ENCODE data around the gene ANGPTL4.
"Not testable (repeated sequence)": the region's sequence is repeated elsewhere in the genome, so short reads cannot be mapped to it uniquely, and the experiment has no call there.

Gene ANGPTL4

DNA sequence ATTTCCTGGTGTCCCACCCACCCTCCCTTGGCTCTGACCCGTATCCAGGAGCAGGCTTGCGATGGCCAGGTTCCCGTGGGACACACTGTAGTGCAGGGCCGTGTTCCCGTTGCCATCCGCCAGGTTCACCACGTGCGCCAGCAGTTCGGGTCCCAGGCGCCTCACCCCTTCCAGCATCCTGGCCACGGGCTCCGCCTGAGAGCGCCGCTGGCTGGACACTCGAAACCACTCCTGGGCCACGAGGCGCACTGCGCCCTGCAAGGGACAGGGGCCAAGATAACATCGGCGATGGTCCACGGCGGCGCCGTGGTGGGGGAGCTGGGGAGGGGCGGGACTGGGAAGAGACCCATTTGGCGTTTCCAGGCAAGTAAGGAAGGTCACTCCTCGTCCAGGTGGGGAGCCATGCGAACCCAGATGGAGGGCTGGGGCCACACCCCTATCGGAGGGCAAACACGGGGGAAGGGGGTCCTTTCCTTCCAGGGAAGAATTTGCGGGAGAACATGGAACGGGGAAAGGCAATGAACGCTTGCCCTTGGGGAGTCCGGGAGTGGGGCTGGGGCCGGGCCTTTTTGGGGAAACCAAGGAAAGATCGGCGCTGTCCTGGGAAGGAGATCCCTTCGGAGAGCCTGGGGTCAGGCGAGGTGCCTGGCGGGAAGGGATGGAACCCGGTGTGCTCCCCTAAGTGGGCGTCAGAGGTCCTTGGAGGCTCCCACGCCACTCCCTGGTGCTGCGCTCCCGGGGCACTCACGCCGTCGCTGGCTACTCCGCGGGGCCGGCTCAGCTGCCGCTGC is 30.8 kb upstream of the ANGPTL4 start:
- intact Hi-C loops (cut with DNase I): no loop called here
- no peak for DNase-seq

DNA sequence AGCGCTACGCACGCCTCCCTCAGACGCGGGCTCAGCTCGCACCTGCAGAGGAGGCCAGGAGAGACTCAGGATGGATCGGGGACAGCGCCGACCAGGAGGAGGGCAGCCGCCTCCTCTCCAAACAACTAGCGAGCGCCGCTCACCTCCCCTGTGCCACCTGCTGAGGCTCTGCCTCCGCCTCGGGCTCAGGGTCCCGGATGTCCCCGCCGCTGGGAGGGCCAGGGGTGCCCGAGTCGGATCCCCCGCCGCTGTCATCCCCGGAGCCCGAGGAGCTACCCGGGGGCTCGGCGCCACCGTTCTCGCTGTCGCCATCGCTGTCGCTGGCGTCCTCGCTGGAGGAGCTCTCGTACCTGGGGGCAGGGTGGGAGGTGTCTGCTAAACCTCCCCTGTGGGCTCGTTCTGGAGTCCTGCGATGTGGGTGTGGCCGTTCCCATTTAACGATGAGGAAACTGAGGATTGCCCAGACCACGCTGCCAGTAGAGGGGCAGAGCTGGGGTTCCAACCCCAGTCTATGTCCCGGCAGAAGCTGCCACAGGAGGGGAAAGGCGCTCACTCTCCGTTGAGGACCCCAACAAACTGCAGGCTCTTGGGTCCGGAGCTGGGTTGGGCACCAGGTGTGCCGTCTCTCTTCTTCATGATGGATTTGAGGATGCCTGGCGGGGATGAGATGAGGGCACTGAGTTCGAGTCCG is 30.0 kb upstream of the ANGPTL4 start:
- no peak for DNase-seq
- intact Hi-C loops (cut with DNase I): no loop called here

- DNase-seq: peak in 13 of 42 donors; percentile 17 to 50 (median 29)
- intact Hi-C loops (cut with DNase I): no loop called here
Observed at GRCh38 chr19:8334458-8335342, 29.3 kb upstream of the ANGPTL4 start.

DNA sequence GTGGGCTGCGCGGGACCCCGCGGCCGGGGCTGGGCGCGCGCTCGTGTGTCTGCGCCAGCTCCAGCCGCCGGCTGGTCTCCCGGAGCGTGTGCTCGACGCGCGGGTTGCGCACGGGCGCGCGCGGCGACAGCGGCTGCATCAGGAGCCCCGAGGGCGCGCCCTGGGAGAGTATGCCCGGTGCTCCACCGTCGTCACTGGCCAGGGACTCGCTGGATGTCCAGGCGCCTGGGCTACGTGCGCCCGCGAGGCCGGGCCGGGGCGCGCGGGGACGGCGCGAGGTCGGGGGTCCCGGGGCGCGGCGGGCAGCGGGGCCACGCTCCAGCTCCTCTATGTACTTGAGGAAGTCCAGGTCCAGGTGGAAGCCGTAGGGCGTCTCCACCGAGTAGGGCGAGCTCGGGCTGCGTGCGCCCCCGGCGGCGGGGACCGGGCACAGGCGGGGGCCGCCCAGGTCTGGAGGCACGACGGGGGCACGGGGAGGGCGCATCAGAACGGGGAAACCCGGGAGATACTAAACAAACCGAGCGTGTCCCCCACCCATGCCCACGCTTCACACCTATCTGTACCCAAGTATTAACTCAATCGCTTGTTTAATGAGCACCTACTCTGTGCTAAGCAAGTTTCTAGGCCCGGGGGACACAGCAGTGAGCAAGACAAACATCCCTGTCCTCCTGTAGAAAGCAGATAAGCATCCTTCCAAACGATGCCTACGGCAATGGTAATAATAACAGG is 28.4 kb upstream of the ANGPTL4 start:
- intact Hi-C loops (cut with DNase I): no loop called here
- DNase-seq: no peak

- intact Hi-C loops (cut with DNase I): no loop called here
- DNase-seq: no peak
Observed at GRCh38 chr19:8336072-8336569, 27.8 kb upstream of the ANGPTL4 start.

DNA sequence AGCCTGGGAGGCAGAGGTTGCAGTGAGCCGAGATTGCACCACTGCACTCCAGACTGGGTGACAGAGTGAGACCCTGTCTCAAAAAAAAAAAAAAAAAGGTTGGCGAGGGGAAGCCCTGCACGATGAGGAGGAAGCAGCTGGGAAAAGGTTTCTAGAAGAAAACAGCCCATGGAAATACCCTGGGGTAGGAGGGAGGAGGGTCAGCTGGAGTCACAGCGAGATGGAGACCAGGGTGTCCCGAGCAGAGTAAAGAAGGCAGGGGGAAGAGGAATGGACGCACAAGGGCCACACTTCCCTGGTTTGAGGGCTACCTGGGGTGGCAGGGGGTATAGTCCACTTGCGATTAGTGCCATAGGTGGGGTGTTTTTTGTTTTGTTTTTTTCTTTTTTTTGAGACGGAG is 27.3 kb upstream of the ANGPTL4 start:
- intact Hi-C loops (cut with DNase I): no loop called here
- no peak for DNase-seq

DNA sequence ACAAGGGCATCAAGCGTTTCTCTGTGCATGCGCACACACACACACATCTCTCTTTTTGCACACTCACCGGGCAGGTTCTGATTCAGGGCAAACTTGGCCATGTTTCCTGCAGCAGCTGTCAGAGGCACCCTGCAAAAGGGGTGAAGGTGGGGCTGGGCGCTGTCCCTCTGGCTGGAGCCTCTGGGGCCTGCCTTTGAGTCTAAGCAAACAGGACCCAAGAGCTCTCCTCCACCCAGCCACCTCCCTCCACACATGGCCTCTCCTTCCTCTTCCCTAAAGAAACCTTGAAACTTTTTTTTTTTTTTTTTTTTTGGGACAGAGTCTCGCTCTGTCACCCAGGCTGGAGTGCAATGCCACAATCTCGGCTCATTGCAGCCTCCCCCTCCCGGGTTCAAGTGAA is 26.2 kb upstream of the ANGPTL4 start:
- intact Hi-C loops (cut with DNase I): no loop called here
- DNase-seq: no peak

- intact Hi-C loops (cut with DNase I): no loop called here
- DNase-seq: no peak
Observed at GRCh38 chr19:8338835-8339234, 25.1 kb upstream of the ANGPTL4 start.

DNA sequence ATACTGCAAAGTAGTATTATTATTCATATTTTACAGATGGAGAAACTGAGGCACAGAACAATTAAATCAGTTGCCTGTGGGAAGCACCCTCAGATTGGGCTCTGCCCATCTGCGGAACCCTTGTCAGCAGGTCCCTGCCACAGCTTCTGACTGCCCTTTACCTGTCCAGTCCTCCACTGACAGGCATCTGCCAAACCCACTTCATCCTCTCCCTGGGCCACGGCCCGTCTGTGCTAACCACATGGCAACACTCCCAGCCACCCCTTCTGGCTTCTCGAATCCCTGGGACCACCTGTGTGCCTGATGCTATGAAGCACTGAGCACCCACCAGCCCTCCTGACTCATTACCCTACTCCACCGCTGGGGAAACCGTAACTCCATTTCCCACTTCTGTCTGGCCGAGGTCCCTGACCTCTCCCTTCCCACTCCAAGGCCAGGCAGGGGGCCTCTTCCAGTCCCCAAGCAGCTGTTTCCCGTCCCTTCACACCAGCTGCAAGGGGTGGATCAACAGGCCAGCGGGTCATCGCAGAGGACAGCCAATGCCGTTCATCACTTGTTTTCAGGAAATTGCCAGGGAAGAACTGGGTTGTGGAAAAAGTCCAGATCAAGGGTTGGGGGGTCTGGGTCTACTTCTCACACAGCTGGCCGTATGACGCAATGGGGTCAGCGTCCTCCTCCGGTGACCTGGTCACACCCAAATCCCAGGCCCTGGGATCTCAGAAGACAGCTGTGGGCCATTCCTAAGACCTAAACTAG is 23.4 kb upstream of the ANGPTL4 start:
- intact Hi-C loops (cut with DNase I): no loop called here
- no peak for DNase-seq

GRCh38 chr19:8341504-8341903 is 22.5 kb upstream of the ANGPTL4 start:
- DNase-seq; intact Hi-C loops (cut with DNase I): not testable (repeated sequence)

- intact Hi-C loops (cut with DNase I): no loop called here
- no peak for DNase-seq
Observed at GRCh38 chr19:8342316-8342683, 21.7 kb upstream of the ANGPTL4 start.

DNA sequence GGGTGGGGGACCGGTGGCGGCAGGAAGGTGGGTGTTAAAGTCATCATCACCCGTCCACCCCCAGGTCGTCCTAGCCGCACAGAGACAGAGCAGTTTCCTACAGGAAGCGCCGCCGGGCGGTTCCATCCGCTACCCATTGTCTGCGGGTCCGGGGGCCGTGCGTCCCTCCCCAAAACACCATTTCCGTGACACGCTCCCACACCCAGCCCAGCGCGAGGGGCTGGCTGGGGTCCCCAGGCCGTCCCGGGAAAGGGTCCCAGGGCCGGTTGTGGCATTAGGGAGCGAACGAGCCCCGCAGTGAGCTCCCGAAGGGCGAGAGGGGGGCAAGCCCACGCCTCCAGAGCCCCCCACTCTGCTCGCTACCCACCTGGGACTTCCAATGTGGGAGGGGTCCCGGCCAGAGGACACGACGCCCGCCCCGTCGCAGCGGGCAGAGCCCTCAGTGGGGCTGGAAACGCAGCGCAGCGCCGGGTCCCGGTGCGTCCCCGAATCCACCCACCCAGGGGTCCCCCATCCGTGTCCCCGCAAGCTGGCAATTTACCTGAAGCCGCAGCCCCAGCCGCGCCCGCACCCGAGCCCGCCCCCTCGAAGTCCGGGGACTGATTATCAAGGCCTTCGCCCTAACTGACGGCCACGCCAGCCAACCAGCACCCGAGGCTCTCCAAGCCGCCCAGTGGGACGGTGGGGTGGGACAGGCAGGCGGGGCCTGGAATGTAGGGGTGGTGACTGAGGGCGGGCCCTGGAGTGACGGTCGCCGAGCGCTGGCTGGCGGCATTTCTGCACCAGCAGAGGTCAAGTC is 21.1 kb upstream of the ANGPTL4 start, which contains the start of gene KANK3:
KANK3 (minus strand) TSS at position 579 of the 799 bp plus-strand sequence. CDS start 5,434 bp downstream, outside the sequence.
- DNase-seq: peak; percentile 74 to 94 (median 88)
- intact Hi-C loops (cut with DNase I): no loop called here

- no peak for DNase-seq
- intact Hi-C loops (cut with DNase I): no loop called here
Observed at GRCh38 chr19:8343483-8343844, 20.5 kb upstream of the ANGPTL4 start.

DNA sequence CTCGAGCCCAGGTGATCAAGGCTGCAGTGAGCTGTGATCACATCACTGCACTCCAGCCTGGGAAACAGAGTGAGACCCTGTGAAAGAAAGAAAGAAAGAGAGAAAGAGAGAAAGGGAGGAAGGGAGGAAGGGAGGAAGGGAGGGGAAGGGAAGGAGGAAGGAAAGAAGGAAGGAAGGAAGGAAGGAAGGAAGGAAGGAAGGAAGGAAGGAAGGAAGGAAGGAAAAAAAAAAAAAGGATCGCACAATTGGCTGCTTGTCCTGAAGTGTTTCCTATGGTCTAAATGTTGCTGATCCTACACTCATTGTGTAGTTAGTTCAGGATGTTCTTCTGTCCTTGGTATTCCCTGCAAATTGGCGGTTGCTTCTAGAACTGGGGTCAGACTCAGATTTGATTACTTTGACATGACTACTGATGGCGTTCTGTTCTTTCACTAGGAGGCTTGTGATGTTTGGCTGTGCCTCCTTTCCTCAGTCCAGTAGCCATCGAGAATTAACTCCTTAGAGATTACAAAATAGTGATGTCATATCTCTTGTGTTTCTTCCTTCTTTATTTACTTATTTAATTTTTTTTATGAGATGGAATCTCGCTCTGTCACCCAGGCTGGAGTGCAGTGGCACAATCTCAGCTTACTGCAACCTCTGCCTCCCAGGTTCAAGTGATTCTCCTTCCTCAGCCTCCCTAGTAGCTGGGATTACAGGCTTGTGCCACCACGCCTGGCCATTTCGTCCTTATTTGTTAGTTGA is 14.2 kb upstream of the ANGPTL4 start:
- intact Hi-C loops (cut with DNase I); DNase-seq: not testable (repeated sequence)

DNA sequence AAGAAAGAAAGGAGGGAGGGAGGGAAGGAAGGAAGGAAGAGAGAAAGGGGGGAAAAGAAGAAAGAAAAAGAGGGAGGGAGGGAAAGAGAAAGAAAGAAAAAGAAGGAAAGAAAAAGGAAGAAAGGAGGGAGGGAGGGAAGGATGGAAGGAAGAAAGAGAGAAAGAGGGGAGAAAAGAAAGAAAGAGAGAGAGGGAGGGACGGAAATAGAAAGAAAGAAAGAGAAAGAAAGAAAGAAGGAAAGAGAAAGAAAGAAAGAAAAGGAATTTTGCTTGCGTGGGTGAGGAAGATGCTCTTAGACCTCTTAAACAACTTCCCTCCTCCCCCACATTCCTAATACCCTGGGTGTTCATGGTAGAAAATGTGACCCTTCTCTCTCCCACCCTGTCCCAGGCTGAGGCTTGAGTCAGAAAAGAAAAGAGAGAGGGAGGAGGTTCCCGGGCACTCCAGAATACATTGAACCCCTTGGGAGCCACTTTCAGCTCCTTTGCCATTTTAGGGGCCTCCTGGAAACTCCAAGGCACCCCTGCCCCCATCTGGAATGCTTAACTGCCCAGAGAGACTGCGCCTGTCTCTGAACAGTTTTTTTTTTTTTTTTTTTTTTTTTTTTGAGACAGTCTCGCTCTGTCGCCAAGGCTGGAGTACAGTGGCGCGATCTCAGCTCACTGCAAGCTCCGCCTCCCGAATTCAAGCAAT is 11.7 kb upstream of the ANGPTL4 start:
- intact Hi-C loops (cut with DNase I): no loop called here
- DNase-seq: no peak

DNA sequence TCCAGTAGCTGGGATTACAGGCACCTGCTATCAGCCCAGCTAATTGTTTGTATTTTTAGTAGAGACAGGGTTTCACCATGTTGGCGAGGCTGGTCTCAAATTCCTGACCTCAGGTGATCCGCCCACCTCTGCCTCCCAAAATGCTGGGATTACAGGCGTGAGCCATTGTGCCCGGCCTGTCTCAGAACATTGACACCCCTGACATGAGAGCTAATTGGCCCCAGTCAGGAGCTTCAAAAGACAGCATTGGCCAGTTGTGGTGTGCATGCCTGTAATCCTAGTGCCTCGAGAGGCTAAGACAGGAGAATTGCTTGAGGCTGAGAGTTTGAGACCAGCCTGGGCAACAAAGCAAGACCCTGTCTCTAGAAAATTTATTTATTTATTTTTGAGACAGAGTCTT is 11.1 kb upstream of the ANGPTL4 start:
- intact Hi-C loops (cut with DNase I); DNase-seq: not testable (repeated sequence)

Data from head of caudate nucleus (tissue), 42 donors.